GM21786 (cell line): ENCODE data around the gene DOCK2.
"Not testable (repeated sequence)": the region's sequence is repeated elsewhere in the genome, so short reads cannot be mapped to it uniquely, and the experiment has no call there.

Experiments used
- ATAC-seq: cut with Tn5 transposase; IDR thresholded peaks from one replicate; pipeline ENCODE4 v1.9.1; 2021; ENCODE audit not compliant: unreplicated experiment

Gene DOCK2

GRCh38 chr5:169637549-169638121 lies 560 bp downstream of the DOCK2 start:
- ATAC-seq: peak; percentile 70

GRCh38 chr5:169641253-169641652 lies 4.2 kb downstream of the DOCK2 start:
- ATAC-seq: no peak

GRCh38 chr5:169646856-169647255 lies 9.8 kb downstream of the DOCK2 start:
- ATAC-seq: no peak

- ATAC-seq: peak; percentile 54
Observed at GRCh38 chr5:169647566-169647965, 10.5 kb downstream of the DOCK2 start.

GRCh38 chr5:169648725-169649310 lies 11.7 kb downstream of the DOCK2 start:
- no peak for ATAC-seq

GRCh38 chr5:169649486-169649885 lies 12.4 kb downstream of the DOCK2 start:
- ATAC-seq: no peak

- ATAC-seq: peak; percentile 52
Observed at GRCh38 chr5:169650701-169651331, 13.7 kb downstream of the DOCK2 start.

- ATAC-seq: no peak
Observed at GRCh38 chr5:169651526-169651925, 14.5 kb downstream of the DOCK2 start.

- no peak for ATAC-seq
Observed at GRCh38 chr5:169652057-169652456, 15.0 kb downstream of the DOCK2 start.

GRCh38 chr5:169653091-169653490 lies 16.0 kb downstream of the DOCK2 start:
- no peak for ATAC-seq

GRCh38 chr5:169655353-169655752 lies 18.3 kb downstream of the DOCK2 start:
- no peak for ATAC-seq

- ATAC-seq: peak; percentile 69
Observed at GRCh38 chr5:169656125-169656901, 19.2 kb downstream of the DOCK2 start.

- ATAC-seq: peak; percentile 25
Observed at GRCh38 chr5:169657127-169657526, 20.1 kb downstream of the DOCK2 start.

- ATAC-seq: not testable (repeated sequence)
Observed at GRCh38 chr5:169662451-169662850, 25.4 kb downstream of the DOCK2 start.

GRCh38 chr5:169663537-169663936 lies 26.5 kb downstream of the DOCK2 start:
- ATAC-seq: no peak

GRCh38 chr5:169666365-169666764 lies 29.3 kb downstream of the DOCK2 start:
- no peak for ATAC-seq

- ATAC-seq: no peak
Observed at GRCh38 chr5:169667896-169668674, 31.0 kb downstream of the DOCK2 start.

GRCh38 chr5:169668732-169669131 lies 31.7 kb downstream of the DOCK2 start:
- ATAC-seq: no peak

GRCh38 chr5:169670769-169671525 lies 33.9 kb downstream of the DOCK2 start:
- ATAC-seq: peak; percentile 97

GRCh38 chr5:169682026-169682425 lies 45.0 kb downstream of the DOCK2 start:
- ATAC-seq: no peak
